ENCODE data around the gene TAS2R42.

The TAS2R42 gene

DNA sequence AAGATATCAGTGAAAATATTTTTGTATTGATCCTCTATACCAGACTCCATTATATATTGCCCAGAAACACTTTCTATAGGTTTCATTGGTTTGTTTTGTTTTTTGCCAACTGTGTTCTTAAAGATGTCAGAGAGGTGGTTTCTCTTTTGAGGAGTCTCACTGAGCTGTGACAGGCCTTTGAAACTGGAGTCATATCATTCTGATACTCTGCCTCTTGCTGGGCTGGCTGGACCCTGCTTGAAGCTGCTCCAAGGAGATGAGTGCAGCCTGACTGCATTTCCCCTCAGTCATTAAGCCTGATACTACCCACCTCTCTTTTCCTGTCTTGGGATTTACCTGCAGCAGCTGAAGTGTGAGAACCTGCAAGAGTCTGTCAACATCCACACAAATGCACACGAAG lies 35.9 kb downstream of the TAS2R42 start:
- FAIRE-seq = no peak
- no peak for DNase-seq (ENCODE audit: insufficient read length, low spot score)

DNA sequence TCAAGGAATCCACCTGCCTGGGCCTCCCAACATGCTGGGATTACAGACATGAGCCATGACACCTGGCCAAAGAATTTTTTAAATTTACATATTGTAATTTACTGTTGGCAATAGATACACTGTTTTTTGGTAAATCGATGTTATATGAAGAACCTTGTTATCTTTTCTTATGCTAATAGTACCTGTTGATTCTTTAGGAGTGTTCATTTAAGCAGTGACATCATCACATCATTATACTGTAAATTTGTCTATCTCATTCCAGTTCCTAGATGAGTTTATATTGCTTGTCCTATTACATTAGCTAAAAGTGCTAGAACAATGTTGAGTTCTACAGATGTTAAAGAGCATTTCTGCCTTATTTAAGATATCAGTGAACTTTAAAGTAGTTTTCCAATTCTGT lies 39.3 kb downstream of the TAS2R42 start:
- DNase-seq (ENCODE audit: insufficient read length, low spot score) = no peak
- FAIRE-seq = no peak

DNA sequence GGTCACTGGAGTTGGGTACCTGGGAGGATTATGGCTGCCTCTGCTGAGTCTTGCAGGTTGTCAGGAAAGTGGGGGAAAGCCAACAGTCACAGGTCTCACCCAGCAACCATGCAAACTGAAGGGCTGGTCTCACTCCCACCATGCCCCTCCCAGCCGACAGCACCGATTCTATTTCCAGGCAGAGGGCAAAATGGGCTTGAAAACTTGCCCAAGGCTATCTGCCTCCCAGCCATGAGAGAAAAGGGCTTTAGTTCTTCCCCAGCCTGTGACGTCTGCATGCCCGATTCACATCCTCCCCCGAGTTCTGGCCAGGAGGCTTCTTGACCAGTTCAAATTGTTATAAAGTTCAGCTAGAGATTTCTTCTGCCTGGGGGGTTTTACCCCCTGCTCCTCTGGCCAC lies 42.4 kb downstream of the TAS2R42 start:
- no peak for FAIRE-seq
- DNase-seq (ENCODE audit: insufficient read length, low spot score) = no peak

DNA sequence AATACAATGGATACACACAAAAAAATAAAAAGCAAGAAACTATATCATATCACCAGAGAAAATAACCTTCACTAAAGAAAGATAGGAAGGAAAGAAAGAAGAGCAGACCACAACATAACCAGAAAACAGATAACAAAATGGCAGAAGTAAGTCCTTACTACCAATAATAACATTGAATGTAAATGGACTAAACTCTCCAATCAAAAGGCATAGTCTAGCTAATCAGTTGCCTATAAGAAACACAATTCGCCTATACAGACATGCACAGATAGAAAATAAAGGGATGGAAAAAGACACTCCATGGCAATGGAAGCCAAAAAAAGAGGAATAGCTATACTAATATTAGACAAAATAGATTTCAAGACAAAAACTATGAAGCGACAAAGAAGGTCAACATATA lies 43.4 kb downstream of the TAS2R42 start:
- DNase-seq (ENCODE audit: insufficient read length, low spot score) (no peak), FAIRE-seq (no peak)

DNA sequence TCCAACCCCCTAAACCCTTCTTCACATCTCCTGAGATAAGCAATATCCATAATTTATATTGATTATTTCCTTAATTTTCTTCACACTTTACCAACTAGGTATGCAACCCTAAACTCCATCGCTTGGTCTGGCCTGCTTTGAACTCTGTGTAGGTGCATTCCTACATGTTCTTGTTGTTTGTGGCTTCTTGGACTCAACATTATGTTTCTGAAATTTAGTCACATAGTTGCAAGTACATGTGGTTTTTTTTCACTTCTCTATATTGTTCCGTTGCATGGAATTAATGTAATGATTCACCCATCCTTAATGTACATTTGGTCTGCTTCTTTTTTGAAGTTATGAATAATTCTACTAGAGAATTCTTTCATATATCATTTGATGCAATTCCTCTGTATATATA lies 50.7 kb downstream of the TAS2R42 start:
- FAIRE-seq (no peak), DNase-seq (ENCODE audit: insufficient read length, low spot score) (no peak)

Measured in GM19239 (cell line).